HEK293T (cell line): Measurements from ENCODE around the gene SYTL2.

ENCODE experiments used
- ARNT ChIP-seq: fragments of 450-650 bp; IDR thresholded peaks from 2 replicates; pipeline ENCODE4 v1.6.1; 2017; ENCODE audit warnings: mild to moderate bottlenecking
- BHLHE40 ChIP-seq: fragments of 450-650 bp; IDR thresholded peaks from 2 replicates; pipeline ENCODE4 v1.6.1; 2016; ENCODE audit warnings: mild to moderate bottlenecking, moderate library complexity, borderline replicate concordance
- ELF4 ChIP-seq: fragments of 450-650 bp; IDR thresholded peaks from 2 replicates; pipeline ENCODE4 v1.6.1; 2017; ENCODE audit warnings: antibody characterized with exemption
- FOXK2 ChIP-seq: fragments of 450-650 bp; IDR thresholded peaks from 2 replicates; pipeline ENCODE4 v1.6.1; 2016; ENCODE audit warnings: mild to moderate bottlenecking
- HDGF ChIP-seq: fragments of 450-650 bp; IDR thresholded peaks from 2 replicates; pipeline ENCODE4 v1.6.1; 2017; ENCODE audit warnings: antibody characterized with exemption, borderline replicate concordance
- L3MBTL2 ChIP-seq: fragments of 450-650 bp; conservative IDR thresholded peaks from 2 replicates; pipeline ENCODE4 v1.6.1; 2016; ENCODE audit warnings: mild to moderate bottlenecking
- PKNOX1 ChIP-seq: fragments of 450-650 bp; IDR thresholded peaks from 2 replicates; pipeline ENCODE4 v1.6.1; 2016
- SP1 ChIP-seq: fragments of 450-650 bp; IDR thresholded peaks from 2 replicates; pipeline ENCODE4 v1.6.1; 2017
- SUZ12 ChIP-seq: fragments of 450-650 bp; IDR thresholded peaks from 2 replicates; pipeline ENCODE4 v1.6.1; 2016; ENCODE audit warnings: mild to moderate bottlenecking
- TARDBP ChIP-seq: fragments of 450-650 bp; IDR thresholded peaks from 2 replicates; pipeline ENCODE4 v1.6.1; 2016

GRCh38 chr11:85844439-85845123 is 33.6 kb upstream of the SYTL2 start:
- TF ChIP-seq SP1 (no peak), PKNOX1 (no peak), ARNT (no peak), L3MBTL2 (no peak), BHLHE40 (no peak), TARDBP (no peak), ELF4 (no peak), FOXK2 (no peak), HDGF (no peak), SUZ12 (no peak)
